Neural cell (in vitro differentiated cells): ENCODE measurements around the gene GRM5. TPM values are rescaled to one million over a fixed set of nuclear protein-coding genes. Genes with fewer than 3 reads are reported as not detected.

Experiments
- H2AFZ ChIP-seq: fragments of 200-600, 300-800 bp; sonication (generic), shearing (Covaris generic); 2 replicates; pipeline ENCODE4 v1.6.0; 2014; ENCODE audit warnings: low read depth, mild to moderate bottlenecking, antibody characterized with exemption, low read length, moderate library complexity
- H3F3A ChIP-seq: fragments of 200-600 bp; shearing (Covaris generic); 2 replicates; pipeline ENCODE4 v1.6.1; 2016; ENCODE audit warnings: mild to moderate bottlenecking, moderate library complexity, mixed read lengths, antibody characterized with exemption, low read length; ENCODE audit not compliant: insufficient read depth, poor library complexity, severe bottlenecking
- H3K27ac ChIP-seq: fragments of 200-600, 300-800 bp; sonication (generic), shearing (Covaris generic); 2 replicates; pipeline ENCODE4 v1.5.1; 2014; ENCODE audit warnings: mild to moderate bottlenecking, low read length, moderate library complexity
- H3K27me3 ChIP-seq: fragments of 300-800, 200-600 bp; sonication (generic), shearing (Covaris generic); 2 replicates; pipeline ENCODE4 v1.6.0; 2014; ENCODE audit warnings: mild to moderate bottlenecking, low read depth, low read length, moderate library complexity; ENCODE audit not compliant: insufficient read depth
- H3K36me3 ChIP-seq: fragments of 300-800, 200-600 bp; sonication (generic), shearing (Covaris generic); 2 replicates; pipeline ENCODE4 v1.5.1; 2014; ENCODE audit warnings: mild to moderate bottlenecking, antibody characterized with exemption, low read length, moderate library complexity; ENCODE audit not compliant: insufficient read depth
- H3K4me2 ChIP-seq: fragments of 300-800, 200-600 bp; sonication (generic), shearing (Covaris generic); 2 replicates; pipeline ENCODE4 v1.6.0; 2014; ENCODE audit warnings: mild to moderate bottlenecking, low read length
- H3K4me3 ChIP-seq: fragments of 300-800, 200-600 bp; sonication (generic), shearing (Covaris generic); 2 replicates; pipeline ENCODE4 v1.5.1; 2014; ENCODE audit warnings: mild to moderate bottlenecking, low read length, moderate library complexity
- H3K79me2 ChIP-seq: fragments of 200-600 bp; shearing (Covaris generic); replicated peaks from 2 replicates; pipeline ENCODE4 v1.6.0; 2014; ENCODE audit warnings: mild to moderate bottlenecking, low read length, moderate library complexity; ENCODE audit not compliant: insufficient read depth
- H3K9ac ChIP-seq: fragments of 300-800, 200-600 bp; sonication (generic), shearing (Covaris generic); 2 replicates; pipeline ENCODE4 v1.6.1; 2016; ENCODE audit warnings: mild to moderate bottlenecking, low read length, mixed read lengths
- H3K9me2 ChIP-seq: fragments of 200-600 bp; shearing (Covaris generic); 2 replicates; pipeline ENCODE4 v1.6.1; 2016; ENCODE audit warnings: mild to moderate bottlenecking, low read length, mixed read lengths; ENCODE audit not compliant: insufficient read depth
- H3K9me3 ChIP-seq: fragments of 200-600, 300-800 bp; sonication (generic), shearing (Covaris generic); 2 replicates; pipeline ENCODE4 v1.6.1; 2016; ENCODE audit warnings: mild to moderate bottlenecking, mixed run types, low read length, moderate library complexity, mixed read lengths
- H4K20me1 ChIP-seq: fragments of 200-600 bp; shearing (Covaris generic); 2 replicates; pipeline ENCODE4 v1.6.1; 2016; ENCODE audit warnings: mild to moderate bottlenecking, mixed run types; ENCODE audit not compliant: insufficient read depth
- CTCF ChIP-seq: fragments of 450-650 bp; IDR thresholded peaks from 2 replicates; pipeline ENCODE4 v1.5.1; 2014; ENCODE audit warnings: antibody characterized with exemption, mild to moderate bottlenecking, moderate library complexity; ENCODE audit not compliant: poor library complexity, severe bottlenecking
- EP300 ChIP-seq: fragments of 450-650 bp; conservative IDR thresholded peaks from 2 replicates; pipeline ENCODE4 v1.6.1; 2014; ENCODE audit warnings: antibody characterized with exemption, mild to moderate bottlenecking, moderate library complexity; ENCODE audit not compliant: poor library complexity, severe bottlenecking
- EZH2 ChIP-seq: fragments of 200-600, 300-800 bp; shearing (Covaris generic), sonication (generic); IDR thresholded peaks from 2 replicates; pipeline ENCODE4 v1.6.1; 2014; ENCODE audit warnings: antibody characterized with exemption, low read length, borderline replicate concordance, mild to moderate bottlenecking; ENCODE audit not compliant: insufficient read depth, poor library complexity, severe bottlenecking
- MXI1 ChIP-seq: fragments of 450-650 bp; conservative IDR thresholded peaks from 2 replicates; pipeline ENCODE4 v1.6.1; 2014; ENCODE audit warnings: antibody characterized with exemption, mild to moderate bottlenecking; ENCODE audit not compliant: poor library complexity, severe bottlenecking
- POLR2AphosphoS5 ChIP-seq: IDR thresholded peaks from 2 replicates; pipeline ENCODE4 v1.6.1; 2012
- RAD21 ChIP-seq: fragments of 450-650 bp; conservative IDR thresholded peaks from 2 replicates; pipeline ENCODE4 v1.6.1; 2014; ENCODE audit warnings: antibody characterized with exemption, mild to moderate bottlenecking, moderate library complexity
- REST ChIP-seq: IDR thresholded peaks from 2 replicates; pipeline ENCODE4 v1.6.1; 2012; ENCODE audit warnings: borderline replicate concordance
- SMC3 ChIP-seq: fragments of 450-650 bp; conservative IDR thresholded peaks from 2 replicates; pipeline ENCODE4 v1.6.1; 2014; ENCODE audit warnings: antibody characterized with exemption, mild to moderate bottlenecking, moderate library complexity; ENCODE audit not compliant: poor library complexity
- TAF1 ChIP-seq: IDR thresholded peaks from 2 replicates; pipeline ENCODE4 v1.6.1; 2012; ENCODE audit warnings: low read depth
- polyA plus RNA-seq: library from polyadenylated mRNA; depleted of rRNA; stranded (reverse); fragments of >200 nt; gene quantifications from 2 replicates; pipeline ENCODE4 v1.2.3, GENCODE V29; 2014

Gene GRM5
- polyA plus RNA-seq, 1 donor from 2014 or later = 11.8 TPM

GRCh38 chr11:88656283-88656682, 409.5 kb downstream of the GRM5 start:
- Histone ChIP-seq H3K36me3 (no peaks in the 10 kb centered on the region), H4K20me1 (no peaks in the 10 kb centered on the region), H3K4me3 (no peak overlapping the region), H3K9ac (no peak overlapping the region), H3K9me3 (no peaks in the 10 kb centered on the region), H3K27me3 (no peaks in the 10 kb centered on the region), H3F3A (no peaks in the 10 kb centered on the region), H3K27ac (no peak overlapping the region), H3K9me2 (peaks cover 4% of the 10 kb centered on the region), H3K79me2 (no peaks in the 10 kb centered on the region), H3K4me2 (no peak overlapping the region), H2AFZ (no peak overlapping the region)
- TF ChIP-seq RAD21 = no peak

GRCh38 chr11:88655656-88656055, 410.1 kb downstream of the GRM5 start:
- no peaks in the 10 kb centered on the region for H3K9me3 ChIP-seq
- H3K79me2 ChIP-seq = no peaks in the 10 kb centered on the region
- H3K4me3 ChIP-seq = no peak overlapping the region
- H3K9ac ChIP-seq = no peak overlapping the region
- H3K36me3 ChIP-seq = no peaks in the 10 kb centered on the region
- H3K9me2 ChIP-seq = peaks cover 4% of the 10 kb centered on the region
- TF ChIP-seq EZH2 (no peak), TAF1 (no peak), SMC3 (no peak), MXI1 (no peak), CTCF (no peak), REST (no peak), RAD21 (no peak), POLR2AphosphoS5 (no peak), EP300 (no peak)
- H4K20me1 ChIP-seq = no peaks in the 10 kb centered on the region
- no peak overlapping the region for H2AFZ ChIP-seq
- H3F3A ChIP-seq = no peaks in the 10 kb centered on the region
- H3K27me3 ChIP-seq = no peaks in the 10 kb centered on the region
- no peak overlapping the region for H3K4me2 ChIP-seq
- H3K27ac ChIP-seq = no peak overlapping the region

GRCh38 chr11:88655196-88655595, 410.6 kb downstream of the GRM5 start:
- H3K27me3 ChIP-seq = no peaks in the 10 kb centered on the region
- TF ChIP-seq RAD21 = no peak
- TF ChIP-seq POLR2AphosphoS5 = no peak
- no peaks in the 10 kb centered on the region for H4K20me1 ChIP-seq
- no peaks in the 10 kb centered on the region for H3K9me3 ChIP-seq
- no peak overlapping the region for H3K9ac ChIP-seq
- H3K27ac ChIP-seq = no peak overlapping the region
- H3K79me2 ChIP-seq = no peaks in the 10 kb centered on the region
- no peak overlapping the region for H3K4me3 ChIP-seq
- peaks cover 4% of the 10 kb centered on the region for H3K9me2 ChIP-seq
- no peak overlapping the region for H2AFZ ChIP-seq
- H3F3A ChIP-seq = no peaks in the 10 kb centered on the region
- no peaks in the 10 kb centered on the region for H3K36me3 ChIP-seq
- no peak overlapping the region for H3K4me2 ChIP-seq
